ENCODE results near the gene CC2D2B.
"Not testable (repeated sequence)": the region's sequence is repeated elsewhere in the genome, so short reads cannot be mapped to it uniquely, and the experiment has no call there.

- not testable (repeated sequence) for TF ChIP-seq POLR2A, CTCF (IDR thresholded peaks at IDR 0.05)
Observed at GRCh38 chr10:95874783-95875182, 33.0 kb upstream of the CC2D2B start.
